H1 (cell line): ENCODE data around the gene UQCC3. TPM values are rescaled to one million over a fixed set of nuclear protein-coding genes. Genes with fewer than 3 reads are reported as not detected.

Source experiments
- BCL11A ChIP-seq, 2 experiments: IDR thresholded peaks; one replicate each; pipeline ENCODE4 v1.6.1; 2011; ENCODE audit warnings: low read depth in 2 of 2, low read length in 2 of 2, mild to moderate bottlenecking in 2 of 2
- CHD1 ChIP-seq: IDR thresholded peaks from 2 replicates; pipeline ENCODE4 v1.6.1; 2012; ENCODE audit warnings: low read depth, low read length, improper control_type of control experiment
- CHD7 ChIP-seq: fragments of 300-600 bp; sonication (generic); IDR thresholded peaks from 2 replicates; pipeline ENCODE4 v1.7.1; 2012; ENCODE audit warnings: low read length, moderate library complexity, mild to moderate bottlenecking, inconsistent platforms; ENCODE audit not compliant: insufficient replicate concordance
- E2F6 ChIP-seq: IDR thresholded peaks from 2 replicates; pipeline ENCODE4 v1.6.1; 2012; ENCODE audit warnings: inconsistent platforms
- GABPA ChIP-seq: IDR thresholded peaks from 2 replicates; pipeline ENCODE4 v1.6.1; 2011; ENCODE audit warnings: mild to moderate bottlenecking, low read length, moderate library complexity, borderline replicate concordance; ENCODE audit not compliant: insufficient read depth
- JUND ChIP-seq: IDR thresholded peaks from 2 replicates; pipeline ENCODE4 v1.6.1; 2011; ENCODE audit warnings: mild to moderate bottlenecking, improper control_type of control experiment, low read length
- SP1 ChIP-seq: IDR thresholded peaks from 2 replicates; pipeline ENCODE4 v1.6.1; 2011; ENCODE audit warnings: low read depth, low read length
- USF2 ChIP-seq: IDR thresholded peaks from 2 replicates; pipeline ENCODE4 v1.6.1; 2011; ENCODE audit warnings: low read length, improper control_type of control experiment
- polyA plus RNA-seq, 7 experiments: library from polyadenylated mRNA; depleted of rRNA in 3 of 7; stranded (reverse) in 5 of 7; unstranded in 2 of 7; fragments of >200 nt in 5 of 7; fragments of 200-250 nt in 2 of 7; gene quantifications; 1 replicate in 5 of 7; 2 replicates in 1 of 7; 4 replicates in 1 of 7; pipeline versions ENCODE4 v1.2.1 to v1.2.3, GENCODE V29; 2011 to 2013; ENCODE audit warnings: missing spikeins in 2 of 7, mixed read lengths in 2 of 7
- total RNA-seq: library from RNA; stranded (reverse); fragmentation: NEBNext Ultra II Directional; extraction: Animal tissue kit (Norgen Biotek cat#: 25700); gene quantifications from 2 replicates; pipeline ENCODE4 v1.2.1, GENCODE V29; 2021

Gene UQCC3
- total and polyA plus RNA-seq, 2 of the 8 experiments (the other 6 are each of a cell fraction or from before 2014, with no cell fraction given) = 14.2 to 15.7 TPM

GRCh38 chr11:62709247-62710000 is 38.0 kb downstream of the UQCC3 start (continued):
- no peak for TF ChIP-seq CHD7
- no peak for TF ChIP-seq USF2
- no peak for TF ChIP-seq E2F6
- peak; percentile 51; the same call in 1 of the 2 replicates for TF ChIP-seq GABPA
- peak; percentile 65 for TF ChIP-seq CHD1
- TF ChIP-seq BCL11A (IDR thresholded peaks at IDR 0.05; ENCODE audit: low read depth in 2 of 2, low read length in 2 of 2) = no peak
- 0 out of 2 replicates have a peak, but pooled peaks have one; percentile 3 for TF ChIP-seq JUND
- TF ChIP-seq SP1 = peak; percentile 85
